NCI-H2227 (cell line): Measurements from ENCODE around the gene CYP26B1.

Experiments
- DNase-seq: peaks from one replicate; lab custom pipeline; 2025; ENCODE audit not compliant: unreplicated experiment; lab: John Stamatoyannopoulos, UW

The CYP26B1 gene

GRCh38 chr2:72155151-72155550 is 7.5 kb upstream of the CYP26B1 start:
- DNase-seq = no peak

- DNase-seq = no peak
These were observed 6.8 kb upstream of the CYP26B1 start for GRCh38 chr2:72154386-72154975.

GRCh38 chr2:72153924-72154323 is 6.3 kb upstream of the CYP26B1 start:
- DNase-seq = no peak

GRCh38 chr2:72153026-72153791 is 5.5 kb upstream of the CYP26B1 start:
- no peak for DNase-seq

GRCh38 chr2:72150861-72151356 is 3.2 kb upstream of the CYP26B1 start:
- no peak for DNase-seq

GRCh38 chr2:72150157-72150860 is 2.6 kb upstream of the CYP26B1 start:
- peak; percentile 87 for DNase-seq

GRCh38 chr2:72149556-72150156 is 2.0 kb upstream of the CYP26B1 start:
- DNase-seq = no peak

- DNase-seq = peak; percentile 54
These were observed 1.3 kb upstream of the CYP26B1 start for GRCh38 chr2:72148837-72149555.

- no peak for DNase-seq
These were observed 558 bp upstream of the CYP26B1 start for GRCh38 chr2:72148003-72148836.

- no peak for DNase-seq
These were observed 1.0 kb downstream of the CYP26B1 start for GRCh38 chr2:72146347-72147302.

- DNase-seq = no peak
These were observed 1.9 kb downstream of the CYP26B1 start for GRCh38 chr2:72145658-72146329.

- peak; percentile 23 for DNase-seq
These were observed 2.4 kb downstream of the CYP26B1 start for GRCh38 chr2:72145289-72145657.

- peak; percentile 8 for DNase-seq
These were observed 2.9 kb downstream of the CYP26B1 start for GRCh38 chr2:72144632-72145288.

GRCh38 chr2:72144274-72144631 is 3.4 kb downstream of the CYP26B1 start:
- DNase-seq = no peak

- DNase-seq = peak; percentile 31
These were observed 4.0 kb downstream of the CYP26B1 start for GRCh38 chr2:72143441-72144273.

- DNase-seq = peak; percentile 43
These were observed 4.9 kb downstream of the CYP26B1 start for GRCh38 chr2:72142570-72143440.
